H9 (cell line): Measurements from ENCODE around the gene ESRP2. TPM values are rescaled to one million over a fixed set of nuclear protein-coding genes. Genes with fewer than 3 reads are reported as not detected.

Source experiments
- DNase-seq: peaks from one replicate; pipeline ENCODE4 v3.0.0-alpha.2; 2017
- H2AFZ ChIP-seq: one replicate; pipeline ENCODE4 v1.6.1; 2013; ENCODE audit warnings: mild to moderate bottlenecking, low read length, control low read depth, moderate library complexity
- H2AK5ac ChIP-seq: 2 replicates; pipeline ENCODE4 v1.6.1; 2013; ENCODE audit warnings: low read length, control low read depth, mixed read lengths; ENCODE audit not compliant: insufficient read length
- H2BK120ac ChIP-seq: one replicate; pipeline ENCODE4 v1.6.1; 2013; ENCODE audit warnings: low read depth, mild to moderate bottlenecking, low read length, control low read depth, inconsistent platforms; ENCODE audit not compliant: poor library complexity, severe bottlenecking
- H2BK12ac ChIP-seq: 2 replicates; pipeline ENCODE4 v1.6.1; 2013; ENCODE audit warnings: low read length, control low read depth, mixed read lengths, low read depth; ENCODE audit not compliant: insufficient read length
- H2BK15ac ChIP-seq: 2 replicates; pipeline ENCODE4 v1.6.1; 2013; ENCODE audit warnings: low read depth, low read length, control low read depth
- H2BK20ac ChIP-seq: one replicate; pipeline ENCODE4 v1.6.1; 2013; ENCODE audit warnings: low read depth, mild to moderate bottlenecking, low read length, control low read depth, inconsistent platforms; ENCODE audit not compliant: poor library complexity, severe bottlenecking
- H2BK5ac ChIP-seq: 2 replicates; pipeline ENCODE4 v1.6.1; 2013; ENCODE audit warnings: low read length, control low read depth, mixed read lengths; ENCODE audit not compliant: insufficient read length
- H3K14ac ChIP-seq: 2 replicates; pipeline ENCODE4 v1.6.1; 2013; ENCODE audit warnings: low read length, control low read depth; ENCODE audit not compliant: insufficient read depth
- H3K18ac ChIP-seq: 2 replicates; pipeline ENCODE4 v1.6.1; 2013; ENCODE audit warnings: low read depth, mild to moderate bottlenecking, mixed read lengths, low read length, control low read depth; ENCODE audit not compliant: insufficient read length
- H3K23ac ChIP-seq: 2 replicates; pipeline ENCODE4 v1.6.1; 2013; ENCODE audit warnings: low read length, control low read depth, mixed read lengths, low read depth; ENCODE audit not compliant: insufficient read length
- H3K23me2 ChIP-seq: 2 replicates; pipeline ENCODE4 v1.6.1; 2013; ENCODE audit warnings: low read depth, mild to moderate bottlenecking, mixed read lengths, low read length, control low read depth; ENCODE audit not compliant: insufficient read length, poor library complexity, severe bottlenecking
- H3K27ac ChIP-seq: 2 replicates; pipeline ENCODE4 v1.5.1; 2013; ENCODE audit warnings: low read length, control low read depth, mixed read lengths, low read depth; ENCODE audit not compliant: insufficient read length
- H3K27me3 ChIP-seq: 2 replicates; pipeline ENCODE4 v1.6.1; 2013; ENCODE audit warnings: low read length, control low read depth, inconsistent platforms; ENCODE audit not compliant: insufficient read depth
- H3K4ac ChIP-seq: 2 replicates; pipeline ENCODE4 v1.6.1; 2013; ENCODE audit warnings: low read depth, mild to moderate bottlenecking, control low read depth, inconsistent platforms, low read length, moderate library complexity
- H3K4me1 ChIP-seq: 2 replicates; pipeline ENCODE4 v1.6.1; 2013; ENCODE audit warnings: low read length, control low read depth, inconsistent platforms; ENCODE audit not compliant: insufficient read depth
- H3K4me2 ChIP-seq: 2 replicates; pipeline ENCODE4 v1.6.1; 2013; ENCODE audit warnings: low read length, control low read depth, mixed read lengths; ENCODE audit not compliant: insufficient read length, insufficient read depth
- H3K56ac ChIP-seq: 2 replicates; pipeline ENCODE4 v1.6.1; 2013; ENCODE audit warnings: low read depth, mild to moderate bottlenecking, mixed read lengths, low read length, control low read depth; ENCODE audit not compliant: insufficient read length
- H3K79me1 ChIP-seq: 2 replicates; pipeline ENCODE4 v1.6.1; 2013; ENCODE audit warnings: low read depth, mild to moderate bottlenecking, moderate library complexity, low read length, control low read depth, inconsistent platforms; ENCODE audit not compliant: insufficient read depth, poor library complexity, severe bottlenecking
- H3K79me2 ChIP-seq: 2 replicates; pipeline ENCODE4 v1.6.1; 2013; ENCODE audit warnings: low read length, control low read depth, inconsistent platforms; ENCODE audit not compliant: insufficient read depth
- H3K9ac ChIP-seq: 2 replicates; pipeline ENCODE4 v1.6.1; 2013; ENCODE audit warnings: low read length, control low read depth, mixed read lengths; ENCODE audit not compliant: insufficient read length; ENCODE audit errors: extremely low read depth
- H3K9me3 ChIP-seq: one replicate; pipeline ENCODE4 v1.6.1; 2013; ENCODE audit warnings: low read depth, low read length, inconsistent platforms; ENCODE audit not compliant: control insufficient read depth
- H3T11ph ChIP-seq: one replicate; pipeline ENCODE4 v1.6.1; 2013; ENCODE audit warnings: mild to moderate bottlenecking, low read length, control low read depth, inconsistent platforms
- H4K20me1 ChIP-seq: one replicate; pipeline ENCODE4 v1.6.1; 2013; ENCODE audit not compliant: control insufficient read depth, insufficient read length, insufficient read depth
- H4K5ac ChIP-seq: 2 replicates; pipeline ENCODE4 v1.6.1; 2013; ENCODE audit warnings: low read depth, mild to moderate bottlenecking, mixed read lengths, low read length, control low read depth; ENCODE audit not compliant: insufficient read length
- H4K8ac ChIP-seq: replicated peaks from 2 replicates; pipeline ENCODE4 v1.6.1; 2013; ENCODE audit warnings: low read length, control low read depth, mixed read lengths, low read depth; ENCODE audit not compliant: insufficient read length
- H4K91ac ChIP-seq: 2 replicates; pipeline ENCODE4 v1.6.1; 2013; ENCODE audit warnings: low read depth, mild to moderate bottlenecking, moderate library complexity, mixed read lengths, low read length, control low read depth; ENCODE audit not compliant: insufficient read length
- H3K27ac Mint-ChIP-seq, 3 experiments: 2 replicates in 2 of 3; 3 replicates in 1 of 3; pipeline ENCODE4 v1.8.0; 2020 to 2021; ENCODE audit warnings: mixed read lengths in 3 of 3, mild to moderate bottlenecking in 1 of 3, moderate library complexity in 1 of 3
- H3K27me3 Mint-ChIP-seq: 2 replicates; pipeline ENCODE4 v1.8.0; 2021; ENCODE audit warnings: low read depth, mild to moderate bottlenecking, moderate library complexity, mixed read lengths
- H3K36me3 Mint-ChIP-seq, 3 experiments: 2 replicates in 2 of 3; 3 replicates in 1 of 3; pipeline ENCODE4 v1.8.0; 2020 to 2021; ENCODE audit warnings: low read depth in 3 of 3, mixed read lengths in 3 of 3; ENCODE audit not compliant: insufficient read depth in 1 of 3
- H3K4me1 Mint-ChIP-seq, 2 experiments: 2 replicates each; pipeline ENCODE4 v1.8.0; 2020; ENCODE audit warnings: mixed read lengths in 2 of 2
- H3K4me3 Mint-ChIP-seq, 2 experiments: 2 replicates in 1 of 2; 3 replicates in 1 of 2; pipeline ENCODE4 v1.8.0; 2020 to 2021; ENCODE audit warnings: mild to moderate bottlenecking in 2 of 2, mixed read lengths in 2 of 2, moderate library complexity in 1 of 2
- H3K9me3 Mint-ChIP-seq, 2 experiments: 2 replicates in 1 of 2; 3 replicates in 1 of 2; pipeline ENCODE4 v1.8.0; 2020; ENCODE audit warnings: mild to moderate bottlenecking in 2 of 2, mixed read lengths in 2 of 2, moderate library complexity in 1 of 2
- CTCF ChIP-seq: fragments of 200-600 bp; sonication (generic); conservative IDR thresholded peaks from 3 replicates; pipeline ENCODE4 v1.8.0; 2021; ENCODE audit warnings: antibody characterized with exemption, mild to moderate bottlenecking
- WGBS: extraction: QIAGEN DNeasy Blood & Tissue Kit; methylation state at CpG from one replicate; pipeline ENCODE4 v1.1.7; 2013; ENCODE audit warnings: missing lambda C conversion rate, low lambda C conversion rate, mixed read lengths; ENCODE audit not compliant: insufficient read length; ENCODE audit errors: extremely low coverage; 5-methylcytosine and 5-hydroxymethylcytosine counted together
- total RNA-seq: library from RNA; stranded (reverse); gene quantifications from 2 replicates; pipeline ENCODE4 v1.2.1, GENCODE V29; 2021

Gene ESRP2
- total RNA-seq, 1 experiment from 2014 or later = 59.5 TPM

- Histone ChIP-seq H2AK5ac (no peak overlapping the region), H2AFZ (no peak overlapping the region), H3K27ac (no peak overlapping the region), H3K23me2 (peaks cover 13% of the 10 kb centered on the region), H4K91ac (no peak overlapping the region), H3T11ph (no peak overlapping the region), H3K79me2 (no peaks in the 10 kb centered on the region; the same call in 1 of the 2 replicates), H3K14ac (no peak overlapping the region), H3K4ac (no peak overlapping the region), H2BK15ac (no peak overlapping the region), H3K9me3 (no peaks in the 10 kb centered on the region), H2BK12ac (no peak overlapping the region), H2BK120ac (no peak overlapping the region), H3K4me1 (no peaks in the 10 kb centered on the region; the same call in 1 of the 2 replicates), H3K9ac (no peak overlapping the region), H3K27me3 (no peaks in the 10 kb centered on the region), H3K4me2 (peak overlapping the region; percentile 69), H3K18ac (no peak overlapping the region), H3K79me1 (no peaks in the 10 kb centered on the region), H2BK20ac (no peak overlapping the region), H4K8ac (no peak overlapping the region), H4K5ac (no peak overlapping the region), H3K23ac (no peak overlapping the region), H3K56ac (no peak overlapping the region), H2BK5ac (no peak overlapping the region), H4K20me1 (no peaks in the 10 kb centered on the region)
- no peak for TF ChIP-seq CTCF
- no CpG with 5 or more reads among the region's 8 CpGs for WGBS
- peak overlapping the region; percentile 21 to 89; a peak in 2 of 5 replicates for H3K4me3 Mint-ChIP-seq
- peaks cover 10 to 46% (median 44%) of the 10 kb centered on the region in 3 experiments for H3K36me3 Mint-ChIP-seq
- H3K27ac Mint-ChIP-seq = peak overlapping the region in 2 of 3 experiments; percentile 60 to 76; a peak in 4 of 7 replicates
- no peak for DNase-seq
- peaks cover 3% of the 10 kb centered on the region for H3K27me3 Mint-ChIP-seq
- H3K9me3 Mint-ChIP-seq = no peaks in the 10 kb centered on the region; a peak in 1 of 5 replicates
- peaks cover 24 to 29% of the 10 kb centered on the region in 2 experiments for H3K4me1 Mint-ChIP-seq
Observed at GRCh38 chr16:68233835-68234187, 2.1 kb downstream of the ESRP2 start.
